Hematopoietic multipotent progenitor cell treated with erythropoietin and hydrocortisone succinate and interleukin-3 and kit ligand, for 17 days (in vitro differentiated cells): Measurements from ENCODE around the gene GARNL3.

Source experiments
- DNase-seq: peaks from one replicate; pipeline ENCODE4 v3.0.0-alpha.2; 2015; ENCODE audit warnings: low spot score

GARNL3 gene

GRCh38 chr9:127349483-127350113 is 85.0 kb downstream of the GARNL3 start:
- no peak for DNase-seq

GRCh38 chr9:127351182-127352166 is 86.9 kb downstream of the GARNL3 start:
- DNase-seq, result no peak

GRCh38 chr9:127353882-127354281 is 89.3 kb downstream of the GARNL3 start:
- no peak for DNase-seq

GRCh38 chr9:127356906-127357305 is 92.3 kb downstream of the GARNL3 start:
- no peak for DNase-seq

- DNase-seq, result no peak
These were observed 93.5 kb downstream of the GARNL3 start for GRCh38 chr9:127358023-127358535.

- no peak for DNase-seq
These were observed 94.2 kb downstream of the GARNL3 start for GRCh38 chr9:127358770-127359169.

- DNase-seq, result no peak
These were observed 95.7 kb downstream of the GARNL3 start for GRCh38 chr9:127360250-127360649.

GRCh38 chr9:127360829-127361228 is 96.3 kb downstream of the GARNL3 start:
- no peak for DNase-seq

GRCh38 chr9:127361561-127361960 is 97.0 kb downstream of the GARNL3 start:
- no peak for DNase-seq

- DNase-seq, result no peak
These were observed 98.3 kb downstream of the GARNL3 start for GRCh38 chr9:127362829-127363228.

GRCh38 chr9:127365461-127365860 is 100.9 kb downstream of the GARNL3 start:
- DNase-seq, result no peak

- DNase-seq, result no peak
These were observed 102.0 kb downstream of the GARNL3 start for GRCh38 chr9:127366594-127366993.

GRCh38 chr9:127368852-127369402 is 104.4 kb downstream of the GARNL3 start:
- DNase-seq, result no peak

- no peak for DNase-seq
These were observed 104.9 kb downstream of the GARNL3 start for GRCh38 chr9:127369428-127369827.

GRCh38 chr9:127370147-127370579 is 105.6 kb downstream of the GARNL3 start:
- no peak for DNase-seq

- DNase-seq, result no peak
These were observed 106.4 kb downstream of the GARNL3 start for GRCh38 chr9:127370672-127371648.

GRCh38 chr9:127380479-127380878 is 115.9 kb downstream of the GARNL3 start:
- DNase-seq, result no peak

- DNase-seq, result no peak
These were observed 118.0 kb downstream of the GARNL3 start for GRCh38 chr9:127382541-127382940.

GRCh38 chr9:127384016-127384730 is 119.6 kb downstream of the GARNL3 start:
- no peak for DNase-seq

GRCh38 chr9:127384901-127385300 is 120.3 kb downstream of the GARNL3 start:
- DNase-seq, result no peak

- DNase-seq, result no peak
These were observed 121.7 kb downstream of the GARNL3 start for GRCh38 chr9:127386249-127386648.
